ENCODE measurements around the gene OTUD5. TPM values are rescaled to one million over a fixed set of nuclear protein-coding genes. Genes with fewer than 3 reads are reported as not detected.

OTUD5 gene
- polyA plus RNA-seq, 2 donors, result 22.3 to 27.6 TPM

DNA sequence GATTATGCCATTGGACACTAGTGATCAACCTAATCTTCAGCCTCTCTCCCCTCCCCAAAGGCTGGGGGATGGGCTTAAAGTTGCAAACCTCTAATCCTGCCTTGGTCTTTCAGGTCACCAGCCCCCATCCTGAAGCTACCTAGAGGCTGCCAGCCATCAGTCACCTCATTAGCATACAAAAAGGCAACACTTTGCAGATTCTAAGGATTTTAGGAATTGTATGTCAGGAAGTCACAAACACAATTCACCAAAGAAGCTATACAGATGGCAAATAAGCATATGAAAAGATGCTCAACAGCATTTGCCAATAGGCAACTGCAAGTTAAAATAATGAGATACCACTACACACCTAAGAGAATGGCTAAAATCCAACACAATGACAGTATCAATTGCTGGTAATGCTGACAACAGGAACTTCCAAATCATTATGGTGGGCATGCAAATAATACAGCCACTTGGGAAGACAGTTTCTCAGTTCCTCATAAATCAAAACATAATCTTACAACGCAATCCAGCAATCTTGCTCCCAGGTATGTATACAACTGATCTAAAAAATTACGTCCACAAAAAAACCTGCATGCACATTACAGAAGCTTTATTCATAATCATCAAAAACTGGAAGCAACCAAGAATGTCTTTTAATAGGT lies 29.5 kb downstream of the OTUD5 start:
- Histone ChIP-seq H3K36me3 (ENCODE audit: control insufficient read depth in 2 of 2, insufficient read depth in 2 of 2, low read length in 1 of 2) (peaks cover 0 to 19% of the 10 kb centered on the region in 2 donors), H3K4me1 (ENCODE audit: control insufficient read depth in 2 of 2, insufficient read depth in 2 of 2, low read length in 1 of 2) (no peaks in the 10 kb centered on the region), H3K4me3 (ENCODE audit: low read depth in 1 of 2, low read length in 2 of 2) (no peak overlapping the region), H3K9me3 (ENCODE audit: control insufficient read depth in 2 of 2, insufficient read depth in 1 of 2, low read depth in 1 of 2, low read length in 1 of 2) (no peaks in the 10 kb centered on the region), H3K27ac (ENCODE audit: low read depth in 2 of 2, low read length in 1 of 2) (no peak overlapping the region), H3K27me3 (ENCODE audit: control insufficient read depth in 1 of 2, insufficient read depth in 2 of 2, low read length in 2 of 2) (no peaks in the 10 kb centered on the region)
- WGBS, 2 donors, result 55 to 83% methylated on average over 2 of the region's 2 CpGs

DNA sequence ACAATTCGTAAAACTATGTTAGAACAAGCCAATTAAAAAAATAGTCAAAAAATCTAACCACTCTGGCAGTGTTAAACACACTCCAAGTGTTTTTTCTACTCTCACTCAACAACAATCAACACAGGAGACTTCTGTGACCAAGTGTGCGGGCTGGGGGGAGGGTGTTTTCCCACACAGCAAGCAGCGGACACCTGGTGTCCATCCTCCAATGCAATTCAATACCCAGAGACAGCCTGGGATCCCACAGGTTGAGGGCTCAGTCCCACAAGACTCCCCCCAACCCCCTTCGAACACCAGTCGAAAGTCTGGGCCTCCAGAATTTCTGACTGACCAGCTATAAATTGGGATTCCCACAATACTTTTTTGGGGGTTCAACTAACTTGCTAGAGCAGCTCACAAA lies 30.3 kb downstream of the OTUD5 start:
- H3K36me3 ChIP-seq (ENCODE audit: control insufficient read depth in 2 of 2, insufficient read depth in 2 of 2, low read length in 1 of 2), result peaks cover 0 to 22% of the 10 kb centered on the region in 2 donors
- no peak overlapping the region for H3K4me3 ChIP-seq (ENCODE audit: low read depth in 1 of 2, low read length in 2 of 2)

DNA sequence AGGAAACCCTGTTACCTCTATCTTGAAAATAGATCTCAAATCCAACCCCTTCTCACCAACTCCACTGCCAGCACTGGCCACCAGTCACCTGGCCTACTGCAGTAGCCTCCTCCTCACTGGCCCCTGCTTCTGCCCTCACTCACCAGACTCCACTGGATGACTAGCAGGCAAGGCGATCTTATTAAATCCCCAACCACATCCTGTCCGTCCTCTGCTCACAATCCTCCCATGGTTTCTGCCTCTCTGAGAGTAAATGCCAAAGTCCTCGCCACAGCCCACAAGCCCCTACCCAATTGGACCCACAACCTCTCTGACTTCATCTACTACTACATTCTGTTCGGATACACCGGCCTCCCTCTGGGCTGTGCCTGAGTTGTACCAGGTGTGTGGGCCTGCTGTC lies 33.1 kb downstream of the OTUD5 start:
- H3K36me3 ChIP-seq (ENCODE audit: control insufficient read depth in 2 of 2, insufficient read depth in 2 of 2, low read length in 1 of 2), result peaks cover 0 to 22% of the 10 kb centered on the region in 2 donors
- no peak overlapping the region for H3K27ac ChIP-seq (ENCODE audit: low read depth in 2 of 2, low read length in 1 of 2)
- H3K9me3 ChIP-seq (ENCODE audit: control insufficient read depth in 2 of 2, insufficient read depth in 1 of 2, low read depth in 1 of 2, low read length in 1 of 2), result no peaks in the 10 kb centered on the region
- H3K4me3 ChIP-seq (ENCODE audit: low read depth in 1 of 2, low read length in 2 of 2), result no peak overlapping the region
- WGBS, 2 donors, result 78 to 83% methylated on average over 5 of the region's 5 CpGs
- H3K27me3 ChIP-seq (ENCODE audit: control insufficient read depth in 1 of 2, insufficient read depth in 2 of 2, low read length in 2 of 2), result no peaks in the 10 kb centered on the region
- peaks cover 0 to 2% of the 10 kb centered on the region in 2 donors for H3K4me1 ChIP-seq (ENCODE audit: control insufficient read depth in 2 of 2, insufficient read depth in 2 of 2, low read length in 1 of 2)

More for the DNA sequence above, 30.3 kb downstream of the OTUD5 start:
- no peak overlapping the region for H3K27ac ChIP-seq (ENCODE audit: low read depth in 2 of 2, low read length in 1 of 2)
- H3K9me3 ChIP-seq (ENCODE audit: control insufficient read depth in 2 of 2, insufficient read depth in 1 of 2, low read depth in 1 of 2, low read length in 1 of 2), result no peaks in the 10 kb centered on the region
- H3K27me3 ChIP-seq (ENCODE audit: control insufficient read depth in 1 of 2, insufficient read depth in 2 of 2, low read length in 2 of 2), result no peaks in the 10 kb centered on the region
- WGBS, 2 donors, result 67 to 90% methylated on average over 5 of the region's 5 CpGs
- H3K4me1 ChIP-seq (ENCODE audit: control insufficient read depth in 2 of 2, insufficient read depth in 2 of 2, low read length in 1 of 2), result no peaks in the 10 kb centered on the region

DNA sequence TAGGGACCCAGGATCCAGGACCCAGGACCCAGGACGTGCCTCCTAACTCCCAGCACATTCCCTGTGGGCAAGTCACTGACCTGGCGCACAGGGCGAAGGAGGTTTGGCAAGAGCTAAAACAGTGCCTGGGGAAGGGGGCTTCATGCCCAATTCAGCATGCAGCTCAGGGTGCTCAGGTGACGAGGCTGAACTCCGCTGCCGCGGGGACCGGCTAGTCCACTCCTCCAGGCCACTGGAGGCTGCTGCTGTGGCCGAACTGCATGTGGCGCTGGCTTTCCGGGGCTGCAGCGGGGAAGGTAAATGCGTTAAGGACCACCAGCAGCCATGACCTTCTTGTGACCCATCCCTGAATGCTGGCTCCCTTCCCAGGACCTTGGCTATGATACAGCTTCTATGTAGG lies 33.6 kb downstream of the OTUD5 start:
- Histone ChIP-seq H3K4me1 (ENCODE audit: control insufficient read depth in 2 of 2, insufficient read depth in 2 of 2, low read length in 1 of 2) (peaks cover 0 to 2% of the 10 kb centered on the region in 2 donors), H3K4me3 (ENCODE audit: low read depth in 1 of 2, low read length in 2 of 2) (no peak overlapping the region), H3K36me3 (ENCODE audit: control insufficient read depth in 2 of 2, insufficient read depth in 2 of 2, low read length in 1 of 2) (peaks cover 0 to 22% of the 10 kb centered on the region in 2 donors), H3K9me3 (ENCODE audit: control insufficient read depth in 2 of 2, insufficient read depth in 1 of 2, low read depth in 1 of 2, low read length in 1 of 2) (no peaks in the 10 kb centered on the region), H3K27me3 (ENCODE audit: control insufficient read depth in 1 of 2, insufficient read depth in 2 of 2, low read length in 2 of 2) (no peaks in the 10 kb centered on the region), H3K27ac (ENCODE audit: low read depth in 2 of 2, low read length in 1 of 2) (no peak overlapping the region)
- WGBS, 2 donors, result 92 to 94% methylated on average over 13 of the region's 13 CpGs

DNA sequence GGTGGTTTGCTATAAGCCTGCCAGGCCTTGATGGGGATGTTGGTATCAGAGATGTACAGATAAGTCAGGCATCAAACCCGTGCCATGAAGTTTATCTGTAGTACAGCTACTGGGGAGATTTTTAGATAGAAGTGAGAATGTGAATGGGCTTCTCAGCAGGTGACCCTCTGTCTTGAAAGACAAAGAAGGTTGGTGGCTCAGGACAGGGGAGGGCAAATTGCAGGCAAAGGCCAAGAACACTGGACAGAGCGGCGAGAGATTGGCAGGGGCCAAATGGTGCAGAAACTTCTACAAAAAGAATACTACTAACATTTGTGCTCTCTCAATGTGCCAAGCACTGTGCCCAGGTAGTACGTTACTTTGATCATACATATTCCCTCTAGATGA lies 36.7 kb downstream of the OTUD5 start:
- WGBS, 2 donors, result 78 to 89% methylated on average over 4 of the region's 4 CpGs
- no peak overlapping the region for H3K4me3 ChIP-seq (ENCODE audit: low read depth in 1 of 2, low read length in 2 of 2)
- H3K9me3 ChIP-seq (ENCODE audit: control insufficient read depth in 2 of 2, insufficient read depth in 1 of 2, low read depth in 1 of 2, low read length in 1 of 2), result no peaks in the 10 kb centered on the region
- peaks cover 0 to 19% of the 10 kb centered on the region in 2 donors for H3K36me3 ChIP-seq (ENCODE audit: control insufficient read depth in 2 of 2, insufficient read depth in 2 of 2, low read length in 1 of 2)
- no peak overlapping the region for H3K27ac ChIP-seq (ENCODE audit: low read depth in 2 of 2, low read length in 1 of 2)
- peaks cover 0 to 2% of the 10 kb centered on the region in 2 donors for H3K4me1 ChIP-seq (ENCODE audit: control insufficient read depth in 2 of 2, insufficient read depth in 2 of 2, low read length in 1 of 2)
- H3K27me3 ChIP-seq (ENCODE audit: control insufficient read depth in 1 of 2, insufficient read depth in 2 of 2, low read length in 2 of 2), result no peaks in the 10 kb centered on the region

DNA sequence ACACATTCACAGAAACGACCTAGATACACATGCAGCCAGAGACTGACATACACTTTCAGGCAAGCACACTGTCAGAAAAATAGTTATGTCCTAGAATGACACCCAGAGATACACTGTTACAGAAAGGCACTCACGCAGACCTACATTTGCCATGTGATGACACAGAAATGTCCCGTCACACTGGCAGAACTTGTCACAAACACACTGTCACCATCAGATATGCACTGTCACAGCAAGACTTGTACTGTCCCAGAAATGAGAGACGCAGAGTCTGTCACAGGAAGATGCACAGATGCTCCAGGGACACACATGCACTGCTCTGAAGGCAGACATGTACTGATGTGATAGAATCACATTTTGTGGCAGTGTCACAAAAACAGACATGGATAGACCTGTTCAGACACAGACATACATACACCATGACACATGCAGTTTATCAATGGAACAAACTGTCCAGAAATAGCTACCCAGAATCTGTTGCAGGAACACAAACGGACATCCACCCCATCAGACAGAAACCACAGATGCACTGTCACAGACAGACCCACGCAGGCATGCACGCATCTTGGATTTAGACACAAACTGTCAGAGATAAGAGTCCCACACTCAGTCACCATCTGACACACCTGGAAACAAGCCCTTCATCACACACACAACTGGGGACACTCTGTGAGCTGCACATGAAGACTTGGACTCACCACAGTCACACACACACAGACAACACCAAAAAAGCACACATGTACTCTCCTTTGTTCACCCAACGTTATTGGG lies 37.3 kb downstream of the OTUD5 start:
- Histone ChIP-seq H3K4me3 (ENCODE audit: low read depth in 1 of 2, low read length in 2 of 2) (no peak overlapping the region), H3K27me3 (ENCODE audit: control insufficient read depth in 1 of 2, insufficient read depth in 2 of 2, low read length in 2 of 2) (no peaks in the 10 kb centered on the region), H3K9me3 (ENCODE audit: control insufficient read depth in 2 of 2, insufficient read depth in 1 of 2, low read depth in 1 of 2, low read length in 1 of 2) (no peaks in the 10 kb centered on the region), H3K27ac (ENCODE audit: low read depth in 2 of 2, low read length in 1 of 2) (peak overlapping the region in 1 of 2 donors; percentile 83), H3K4me1 (ENCODE audit: control insufficient read depth in 2 of 2, insufficient read depth in 2 of 2, low read length in 1 of 2) (peaks cover 0 to 2% of the 10 kb centered on the region in 2 donors), H3K36me3 (ENCODE audit: control insufficient read depth in 2 of 2, insufficient read depth in 2 of 2, low read length in 1 of 2) (peaks cover 0 to 14% of the 10 kb centered on the region in 2 donors)
- WGBS, 2 donors, result 35 to 46% methylated on average over 8 of the region's 8 CpGs

DNA sequence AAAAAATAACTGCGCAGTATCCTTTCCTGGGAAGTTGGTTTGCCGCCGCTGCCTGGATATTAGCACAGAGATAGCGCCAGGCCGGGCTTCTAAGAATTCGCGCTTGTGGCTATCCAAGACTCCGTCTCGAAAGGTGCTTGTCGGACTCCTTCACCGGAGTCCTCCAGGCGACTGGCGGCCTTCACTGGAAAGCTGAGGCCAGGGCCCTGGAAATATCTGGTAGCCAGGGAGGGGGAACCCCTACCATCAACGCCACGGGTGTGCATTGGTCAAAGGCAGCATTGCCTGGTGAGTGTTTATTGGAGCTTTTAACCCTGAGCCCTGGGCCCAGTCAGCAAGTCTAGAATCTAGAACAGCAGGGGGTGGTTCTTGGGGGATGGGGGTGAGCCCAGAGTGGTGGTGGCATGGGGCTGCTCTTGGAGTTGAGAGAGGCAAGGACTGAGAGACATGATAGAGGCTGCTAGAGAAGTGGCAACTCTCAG lies 38.0 kb downstream of the OTUD5 start:
- 1 to 21% methylated on average over 15 of the region's 15 CpGs for WGBS, 2 donors
- peak overlapping the region; percentile 83 to 87 for H3K27ac ChIP-seq (ENCODE audit: low read depth in 2 of 2, low read length in 1 of 2)

DNA sequence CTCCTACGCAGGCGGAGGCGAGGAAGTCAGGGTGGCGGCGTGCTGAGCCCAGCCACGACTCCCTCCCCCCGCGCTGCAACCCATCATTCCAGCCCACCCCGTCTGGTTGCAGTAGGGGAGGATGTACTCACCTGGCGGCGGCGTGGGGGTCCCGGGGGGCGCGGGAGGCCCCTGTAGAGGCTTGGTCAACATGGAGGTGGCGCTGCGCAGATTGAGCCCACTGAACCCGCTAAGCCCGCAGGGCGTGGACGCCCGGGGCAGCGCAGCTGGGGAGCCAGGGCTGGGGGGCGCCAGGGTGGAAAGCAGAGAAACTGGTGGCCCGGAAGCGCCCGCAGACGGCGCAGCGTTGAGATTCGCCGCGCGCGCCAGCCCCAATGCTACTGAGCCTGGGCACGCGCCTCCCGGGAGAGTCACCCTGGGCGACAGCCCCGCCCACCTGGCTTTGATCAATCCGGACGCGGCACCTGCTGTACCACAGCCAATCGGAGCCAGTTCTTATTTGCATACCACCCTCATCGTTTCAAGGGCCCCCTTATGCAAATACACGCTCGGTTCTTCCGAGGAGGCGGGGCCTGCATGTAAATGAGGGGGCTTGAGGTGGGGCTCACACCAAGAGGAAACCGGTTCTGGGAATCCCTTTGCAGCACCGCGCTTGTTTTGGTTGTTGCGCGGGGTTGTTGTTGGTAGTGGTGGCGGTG lies 38.6 kb downstream of the OTUD5 start, which contains the start of gene PIM2:
TSS of gene PIM2 (minus strand) at position 382 of the 698 bp plus-strand sequence. CDS start at position 192, 190 bp downstream.
- Histone ChIP-seq H3K36me3 (ENCODE audit: control insufficient read depth in 2 of 2, insufficient read depth in 2 of 2, low read length in 1 of 2) (peaks cover 0 to 12% of the 10 kb centered on the region in 2 donors), H3K9me3 (ENCODE audit: control insufficient read depth in 2 of 2, insufficient read depth in 1 of 2, low read depth in 1 of 2, low read length in 1 of 2) (no peaks in the 10 kb centered on the region), H3K27me3 (ENCODE audit: control insufficient read depth in 1 of 2, insufficient read depth in 2 of 2, low read length in 2 of 2) (no peaks in the 10 kb centered on the region), H3K4me3 (ENCODE audit: low read depth in 1 of 2, low read length in 2 of 2) (peak within 1 kb of the TSS; percentile 39 to 53), H3K27ac (ENCODE audit: low read depth in 2 of 2, low read length in 1 of 2) (peak within 1 kb of the TSS; percentile 83 to 87), H3K4me1 (ENCODE audit: control insufficient read depth in 2 of 2, insufficient read depth in 2 of 2, low read length in 1 of 2) (peaks cover 0 to 2% of the 10 kb centered on the region in 2 donors)
- WGBS, 2 donors, result 0 to 21% methylated on average over 45 to 55 of the region's 55 CpGs

More for the DNA sequence above, 38.0 kb downstream of the OTUD5 start:
- H3K9me3 ChIP-seq (ENCODE audit: control insufficient read depth in 2 of 2, insufficient read depth in 1 of 2, low read depth in 1 of 2, low read length in 1 of 2), result no peaks in the 10 kb centered on the region
- peaks cover 0 to 13% of the 10 kb centered on the region in 2 donors for H3K36me3 ChIP-seq (ENCODE audit: control insufficient read depth in 2 of 2, insufficient read depth in 2 of 2, low read length in 1 of 2)
- H3K27me3 ChIP-seq (ENCODE audit: control insufficient read depth in 1 of 2, insufficient read depth in 2 of 2, low read length in 2 of 2), result no peaks in the 10 kb centered on the region
- H3K4me3 ChIP-seq (ENCODE audit: low read depth in 1 of 2, low read length in 2 of 2), result peak overlapping the region; percentile 20 to 53
- peaks cover 0 to 2% of the 10 kb centered on the region in 2 donors for H3K4me1 ChIP-seq (ENCODE audit: control insufficient read depth in 2 of 2, insufficient read depth in 2 of 2, low read length in 1 of 2)

DNA sequence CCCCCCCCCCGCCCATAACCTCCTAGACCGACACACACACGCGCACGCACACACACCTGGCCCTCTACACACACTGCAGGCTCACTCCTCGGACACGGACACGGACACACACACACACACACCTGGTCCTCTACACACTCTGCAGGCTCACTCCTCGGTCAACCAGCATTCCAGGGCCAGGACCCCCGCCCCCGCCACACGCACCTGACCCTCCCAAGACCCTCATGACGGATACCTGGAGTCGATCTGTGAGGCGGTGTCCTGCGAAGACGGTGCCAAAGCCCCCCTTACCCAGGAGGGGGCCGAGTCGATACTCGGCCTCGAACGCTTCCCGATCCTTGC lies 39.1 kb downstream of the OTUD5 start:
- H3K9me3 ChIP-seq (ENCODE audit: control insufficient read depth in 2 of 2, insufficient read depth in 1 of 2, low read depth in 1 of 2, low read length in 1 of 2), result no peaks in the 10 kb centered on the region
- H3K27ac ChIP-seq (ENCODE audit: low read depth in 2 of 2, low read length in 1 of 2), result peak overlapping the region; percentile 54 to 72
- peaks cover 0 to 8% of the 10 kb centered on the region in 2 donors for H3K36me3 ChIP-seq (ENCODE audit: control insufficient read depth in 2 of 2, insufficient read depth in 2 of 2, low read length in 1 of 2)
- peaks cover 0 to 2% of the 10 kb centered on the region in 2 donors for H3K4me1 ChIP-seq (ENCODE audit: control insufficient read depth in 2 of 2, insufficient read depth in 2 of 2, low read length in 1 of 2)
- WGBS, 2 donors, result 6 to 25% methylated on average over 23 of the region's 23 CpGs
- peak overlapping the region; percentile 39 to 53 for H3K4me3 ChIP-seq (ENCODE audit: low read depth in 1 of 2, low read length in 2 of 2)
- H3K27me3 ChIP-seq (ENCODE audit: control insufficient read depth in 1 of 2, insufficient read depth in 2 of 2, low read length in 2 of 2), result no peaks in the 10 kb centered on the region

All from esophagus (tissue), 2 donors.